GM12892 (cell line): ENCODE measurements around the gene SYT2.

Experiments
- POLR2A ChIP-seq: IDR thresholded peaks from 2 replicates; pipeline ENCODE4 v1.6.1; 2011; ENCODE audit warnings: low read depth, low read length, control low read depth
- POLR2AphosphoS5 ChIP-seq: IDR thresholded peaks from 2 replicates; pipeline ENCODE4 v1.6.1; 2011; ENCODE audit warnings: low read depth, low read length, control low read depth
- TAF1 ChIP-seq: IDR thresholded peaks from 2 replicates; pipeline ENCODE4 v1.6.1; 2011; ENCODE audit warnings: low read depth, mild to moderate bottlenecking, control low read depth, low read length, borderline replicate concordance

GRCh38 chr1:202671399-202671798, 38.9 kb downstream of the SYT2 start:
- TF ChIP-seq POLR2AphosphoS5 (no peak), POLR2A (no peak), TAF1 (no peak)
